ENCODE data around the gene POLR2I. TPM values are rescaled to one million over a fixed set of nuclear protein-coding genes. Genes with fewer than 3 reads are reported as not detected.
"Not testable (repeated sequence)": the region's sequence is repeated elsewhere in the genome, so short reads cannot be mapped to it uniquely, and the experiment has no call there.

POLR2I gene
- total RNA-seq, 2 donors from 2014 or later, result 45.6 to 56.7 TPM

- Histone ChIP-seq H3K9me3 (no peaks in the 10 kb centered on the region), H3K27me3 (replicated peaks; ENCODE audit: insufficient read depth) (no peaks in the 10 kb centered on the region), H3K36me3 (no peaks in the 10 kb centered on the region), H3K4me3 (no peak overlapping the region), H3K27ac (no peak overlapping the region), H3K4me1 (replicated peaks) (no peaks in the 10 kb centered on the region)
- intact Hi-C loops (cut with DNase I), result no loop called here
- DNase-seq (ENCODE audit: low spot score), result no peak
- TF ChIP-seq POLR2A (IDR thresholded peaks at IDR 0.05) (no peak), POLR2AphosphoS5 (IDR thresholded peaks at IDR 0.05) (no peak), CTCF (IDR thresholded peaks at IDR 0.05) (no peak)
- WGBS, result 90% methylated on average over 10 of the region's 10 CpGs
Observed at GRCh38 chr19:36073121-36073876, 41.4 kb downstream of the POLR2I start.

GRCh38 chr19:36072081-36072480, 42.6 kb downstream of the POLR2I start:
- Histone ChIP-seq H3K9me3 (no peaks in the 10 kb centered on the region), H3K4me3 (no peak overlapping the region), H3K36me3 (no peaks in the 10 kb centered on the region), H3K27ac (no peak overlapping the region), H3K27me3 (replicated peaks; ENCODE audit: insufficient read depth) (no peaks in the 10 kb centered on the region), H3K4me1 (replicated peaks) (no peaks in the 10 kb centered on the region)
- intact Hi-C loops (cut with DNase I), result no loop called here
- 93% methylated on average over 8 of the region's 8 CpGs for WGBS
- no peak for TF ChIP-seq POLR2AphosphoS5 (IDR thresholded peaks at IDR 0.05)
- no peak for TF ChIP-seq POLR2A (IDR thresholded peaks at IDR 0.05)
- no peak for TF ChIP-seq CTCF (IDR thresholded peaks at IDR 0.05)
- no peak for DNase-seq (ENCODE audit: low spot score)

- DNase-seq (ENCODE audit: low spot score); intact Hi-C loops (cut with DNase I); H3K36me3 ChIP-seq; H3K4me1 ChIP-seq (replicated peaks); H3K27me3 ChIP-seq (replicated peaks; ENCODE audit: insufficient read depth); H3K9me3 ChIP-seq; H3K27ac ChIP-seq; H3K4me3 ChIP-seq: not testable (repeated sequence)
- WGBS, result over 99% methylated on average over 41 of the region's 57 CpGs
Observed at GRCh38 chr19:36068810-36069499, 45.7 kb downstream of the POLR2I start.

- 98% methylated on average over 11 of the region's 11 CpGs for WGBS
- H3K27me3 ChIP-seq (replicated peaks; ENCODE audit: insufficient read depth), result no peaks in the 10 kb centered on the region
- H3K4me1 ChIP-seq (replicated peaks), result no peaks in the 10 kb centered on the region
- no peaks in the 10 kb centered on the region for H3K36me3 ChIP-seq
- intact Hi-C loops (cut with DNase I), result no loop called here
- no peak overlapping the region for H3K27ac ChIP-seq
- no peak for DNase-seq (ENCODE audit: low spot score)
- H3K9me3 ChIP-seq, result no peaks in the 10 kb centered on the region
- H3K4me3 ChIP-seq, result no peak overlapping the region
- no peak for TF ChIP-seq POLR2A (IDR thresholded peaks at IDR 0.05)
- TF ChIP-seq CTCF (IDR thresholded peaks at IDR 0.05), result no peak
Observed at GRCh38 chr19:36067681-36068080, 47.0 kb downstream of the POLR2I start.

GRCh38 chr19:36064826-36065225, 49.8 kb downstream of the POLR2I start:
- TF ChIP-seq POLR2AphosphoS5 (IDR thresholded peaks at IDR 0.05), result no peak
- TF ChIP-seq CTCF (IDR thresholded peaks at IDR 0.05), result no peak
- TF ChIP-seq POLR2A (IDR thresholded peaks at IDR 0.05), result no peak
- Histone ChIP-seq H3K4me1 (replicated peaks) (no peaks in the 10 kb centered on the region), H3K4me3 (no peak overlapping the region), H3K27me3 (replicated peaks; ENCODE audit: insufficient read depth) (no peaks in the 10 kb centered on the region), H3K27ac (no peak overlapping the region), H3K9me3 (no peaks in the 10 kb centered on the region), H3K36me3 (no peaks in the 10 kb centered on the region)
- intact Hi-C loops (cut with DNase I), result no loop called here
- DNase-seq (ENCODE audit: low spot score), result no peak
- WGBS, result 98% methylated on average over 8 of the region's 8 CpGs

Other genes with a start within 250 kb of the POLR2I start
- 10 to 100 TPM in 1 of 2 donors, 1 to 10 TPM in 1; 3.6 to 38.0 TPM for gene APLP1, start 246.3 kb downstream of the POLR2I start, total RNA-seq
- 10 to 100 TPM in 1 of 2 donors, 1 to 10 TPM in 1; 5.6 to 10.8 TPM for gene NFKBID, start 214.3 kb downstream of the POLR2I start, total RNA-seq
- 1 to 10 TPM in 1 of 2 donors, not detected in 1; 4.9 TPM for gene HCST, start 212.3 kb downstream of the POLR2I start, total RNA-seq
- gene TYROBP, start 206.6 kb downstream of the POLR2I start, total RNA-seq, result 10 to 100 TPM; 30.6 to 60.7 TPM
- gene LRFN3, start 178.5 kb downstream of the POLR2I start, total RNA-seq, result 10 to 100 TPM; 21.7 to 32.3 TPM
- gene SDHAF1, start 119.7 kb downstream of the POLR2I start, total RNA-seq, result 10 to 100 TPM; 32.4 to 75.1 TPM
- gene SYNE4, start 106.1 kb downstream of the POLR2I start, total RNA-seq, result 10 to 100 TPM; 14.2 to 41.1 TPM
- 10 to 100 TPM; 42.0 to 49.0 TPM for gene ALKBH6, start 100.7 kb downstream of the POLR2I start, total RNA-seq
- 10 to 100 TPM in 1 of 2 donors, 1 to 10 TPM in 1; 7.4 to 31.2 TPM for gene CLIP3, start 82.0 kb downstream of the POLR2I start, total RNA-seq
- 10 to 100 TPM; 12.0 to 21.9 TPM for gene THAP8, start 60.6 kb downstream of the POLR2I start, total RNA-seq
- 10 to 100 TPM in 1 of 2 donors, under 1 TPM in 1; 0.64 to 28.6 TPM for gene WDR62, start 60.0 kb downstream of the POLR2I start, total RNA-seq
- not detected for gene OVOL3, start 3.7 kb downstream of the POLR2I start, total RNA-seq
- 100 to 1,000 TPM; 119 to 212 TPM for gene TBCB, start 593 bp upstream of the POLR2I start, total RNA-seq
- 100 to 1,000 TPM; 168 to 196 TPM for gene CAPNS1, start 25.2 kb upstream of the POLR2I start, total RNA-seq
- 10 to 100 TPM in 1 of 2 donors, 1 to 10 TPM in 1; 6.5 to 28.8 TPM for gene COX7A1, start 37.6 kb upstream of the POLR2I start, total RNA-seq
- 1 to 10 TPM; 3.6 to 6.4 TPM for gene ZNF565, start 99.8 kb upstream of the POLR2I start, total RNA-seq
- gene ZNF146, start 100.2 kb upstream of the POLR2I start, total RNA-seq, result 10 to 100 TPM; 46.9 to 83.6 TPM

Data from prostate gland (tissue), 2 donors.